KMS-11 (cell line): ENCODE measurements around the gene CD99L2.

Experiments used
- H2AFZ ChIP-seq: fragments of 200-600 bp; sonication (generic); 2 replicates; pipeline ENCODE4 v1.6.1; 2016; ENCODE audit warnings: antibody characterized with exemption, mixed run types, low read depth
- H3K27ac ChIP-seq: fragments of 200-600 bp; sonication (generic); 2 replicates; pipeline ENCODE4 v1.6.1; 2016; ENCODE audit warnings: mild to moderate bottlenecking, mixed run types
- H3K27me3 ChIP-seq: fragments of 200-600 bp; sonication (generic); 2 replicates; pipeline ENCODE4 v1.6.1; 2017; ENCODE audit warnings: mild to moderate bottlenecking, low read depth, mixed run types, moderate library complexity; ENCODE audit not compliant: insufficient read depth
- H3K36me3 ChIP-seq: fragments of 200-600 bp; sonication (generic); 2 replicates; pipeline ENCODE4 v1.6.1; 2017; ENCODE audit warnings: mild to moderate bottlenecking, mixed run types; ENCODE audit not compliant: insufficient read depth
- H3K4me1 ChIP-seq: fragments of 200-600 bp; sonication (generic); 2 replicates; pipeline ENCODE4 v1.6.1; 2016; ENCODE audit warnings: mild to moderate bottlenecking, low read depth, mixed run types; ENCODE audit not compliant: poor library complexity, severe bottlenecking
- H3K4me2 ChIP-seq: fragments of 200-600 bp; sonication (generic); 2 replicates; pipeline ENCODE4 v1.7.0; 2016; ENCODE audit warnings: mild to moderate bottlenecking, mixed run types
- H3K4me3 ChIP-seq: fragments of 200-600 bp; sonication (generic); IDR thresholded peaks from 2 replicates; pipeline ENCODE4 v1.6.1; 2017; ENCODE audit warnings: low read depth, low read length, mixed read lengths; ENCODE audit not compliant: insufficient read depth
- H3K79me2 ChIP-seq: fragments of 200-600 bp; sonication (generic); 2 replicates; pipeline ENCODE4 v1.6.1; 2016; ENCODE audit warnings: low read depth, mixed run types; ENCODE audit not compliant: insufficient read depth
- H3K9ac ChIP-seq: fragments of 200-600 bp; sonication (generic); 2 replicates; pipeline ENCODE4 v1.6.1; 2016; ENCODE audit warnings: mild to moderate bottlenecking, mixed run types
- H4K20me1 ChIP-seq: fragments of 200-600 bp; sonication (generic); 2 replicates; pipeline ENCODE4 v1.6.1; 2016; ENCODE audit warnings: mild to moderate bottlenecking, mixed run types; ENCODE audit not compliant: insufficient read depth
- CTCF ChIP-seq: fragments of 200-600 bp; sonication (generic); conservative IDR thresholded peaks from 2 replicates; pipeline ENCODE4 v1.6.1; 2017; ENCODE audit warnings: low read depth, mild to moderate bottlenecking, antibody characterized with exemption, low read length, moderate library complexity, mixed read lengths

CD99L2 gene

GRCh38 chrX:150870029-150870428 is 28.4 kb downstream of the CD99L2 start:
- no peaks in the 10 kb centered on the region for H3K79me2 ChIP-seq
- no peaks in the 10 kb centered on the region for H3K36me3 ChIP-seq
- no peak overlapping the region for H3K9ac ChIP-seq
- no peaks in the 10 kb centered on the region for H3K27me3 ChIP-seq
- no peak for TF ChIP-seq CTCF
- H3K4me1 ChIP-seq, result peaks cover 28% of the 10 kb centered on the region
- no peak overlapping the region for H3K27ac ChIP-seq
- H3K4me2 ChIP-seq, result no peak overlapping the region
- H4K20me1 ChIP-seq, result no peaks in the 10 kb centered on the region
- no peak overlapping the region for H3K4me3 ChIP-seq
- no peak overlapping the region for H2AFZ ChIP-seq

- no peaks in the 10 kb centered on the region for H3K79me2 ChIP-seq
- H2AFZ ChIP-seq, result no peak overlapping the region
- no peak for TF ChIP-seq CTCF
- no peaks in the 10 kb centered on the region for H3K36me3 ChIP-seq
- peaks cover 25% of the 10 kb centered on the region for H3K4me1 ChIP-seq
- H3K9ac ChIP-seq, result no peak overlapping the region
- no peak overlapping the region for H3K4me3 ChIP-seq
- no peaks in the 10 kb centered on the region for H3K27me3 ChIP-seq
- no peak overlapping the region for H3K4me2 ChIP-seq
- H3K27ac ChIP-seq, result no peak overlapping the region
- H4K20me1 ChIP-seq, result no peaks in the 10 kb centered on the region
These were observed 29.0 kb downstream of the CD99L2 start for GRCh38 chrX:150869450-150869849.

GRCh38 chrX:150868625-150869024 is 29.8 kb downstream of the CD99L2 start:
- Histone ChIP-seq H2AFZ (no peak overlapping the region), H3K4me1 (peaks cover 19% of the 10 kb centered on the region), H3K27ac (no peak overlapping the region), H3K36me3 (no peaks in the 10 kb centered on the region), H3K79me2 (no peaks in the 10 kb centered on the region), H3K4me3 (no peak overlapping the region), H3K27me3 (no peaks in the 10 kb centered on the region), H3K4me2 (no peak overlapping the region), H4K20me1 (no peaks in the 10 kb centered on the region), H3K9ac (no peak overlapping the region)
- TF ChIP-seq CTCF, result no peak

GRCh38 chrX:150864127-150864526 is 34.3 kb downstream of the CD99L2 start:
- H3K4me3 ChIP-seq, result no peak overlapping the region
- no peaks in the 10 kb centered on the region for H3K79me2 ChIP-seq
- H4K20me1 ChIP-seq, result no peaks in the 10 kb centered on the region
- peaks cover 8% of the 10 kb centered on the region for H3K4me1 ChIP-seq
- H3K4me2 ChIP-seq, result no peak overlapping the region
- no peak overlapping the region for H3K9ac ChIP-seq
- no peaks in the 10 kb centered on the region for H3K36me3 ChIP-seq
- no peak for TF ChIP-seq CTCF
- no peak overlapping the region for H3K27ac ChIP-seq
- no peaks in the 10 kb centered on the region for H3K27me3 ChIP-seq
- H2AFZ ChIP-seq, result no peak overlapping the region

GRCh38 chrX:150863191-150863590 is 35.3 kb downstream of the CD99L2 start:
- no peaks in the 10 kb centered on the region for H3K36me3 ChIP-seq
- no peak overlapping the region for H3K27ac ChIP-seq
- no peaks in the 10 kb centered on the region for H4K20me1 ChIP-seq
- peaks cover 2% of the 10 kb centered on the region for H3K4me1 ChIP-seq
- no peak overlapping the region for H3K9ac ChIP-seq
- H3K79me2 ChIP-seq, result no peaks in the 10 kb centered on the region
- no peak for TF ChIP-seq CTCF
- no peak overlapping the region for H2AFZ ChIP-seq
- no peak overlapping the region for H3K4me3 ChIP-seq
- no peak overlapping the region for H3K4me2 ChIP-seq
- H3K27me3 ChIP-seq, result no peaks in the 10 kb centered on the region
